Vagina (tissue), 2 donors: ENCODE measurements around the gene VPS72. TPM values are rescaled to one million over a fixed set of nuclear protein-coding genes. Genes with fewer than 3 reads are reported as not detected.
"Not testable (repeated sequence)": the region's sequence is repeated elsewhere in the genome, so short reads cannot be mapped to it uniquely, and the experiment has no call there.

Experiments used
- DNase-seq, 2 donors: peaks; one replicate each; pipeline ENCODE4 v3.0.0-alpha.2; 2017; ENCODE audit errors: extremely low spot score in 2 of 2
- H3K27ac ChIP-seq: fragments of 200-600 bp; sonication (generic); one replicate; pipeline ENCODE4 v1.5.1; 2019
- H3K27me3 ChIP-seq: fragments of 200-600 bp; sonication (generic); one replicate; pipeline ENCODE4 v1.5.1; 2019
- H3K36me3 ChIP-seq, 2 donors: fragments of 200-600 bp; sonication (generic); one replicate each; pipeline ENCODE4 v1.5.1; 2017 to 2019
- H3K4me1 ChIP-seq: fragments of 200-600 bp; sonication (generic); one replicate; pipeline ENCODE4 v1.5.1; 2019
- H3K4me3 ChIP-seq, 2 donors: fragments of 200-600 bp; sonication (generic); 1 replicate in 1 of 2; 2 replicates in 1 of 2; pipeline ENCODE4 v1.5.1; 2016 to 2019
- H3K9me3 ChIP-seq: fragments of 200-600 bp; sonication (generic); one replicate; pipeline ENCODE4 v1.5.1; 2019
- POLR2A ChIP-seq, 2 donors: fragments of 450-650 bp; IDR thresholded peaks; one replicate each; pipeline ENCODE4 v1.6.1; 2017; ENCODE audit warnings: antibody characterized with exemption in 2 of 2, mild to moderate bottlenecking in 2 of 2, moderate library complexity in 2 of 2
- POLR2AphosphoS5 ChIP-seq, 2 donors: sonication (generic); formaldehyde crosslinking; IDR thresholded peaks; one replicate each; pipeline ENCODE4 v1.9.0; 2017; ENCODE audit warnings: antibody characterized with exemption in 2 of 2, mild to moderate bottlenecking in 2 of 2, low read depth in 1 of 2; ENCODE audit not compliant: insufficient read depth in 1 of 2
- intact Hi-C: fragments of 100-400 bp; cut with DNase I; formaldehyde crosslinking; loops from one replicate; pipeline ENCODE4 v1.15.1; 2023
- total RNA-seq: library from RNA; depleted of rRNA; stranded (reverse); fragments of >200 nt; gene quantifications from one replicate; pipeline ENCODE4 v1.2.3, GENCODE V29; 2016
- TF ChIP-seq, protein P1 (sequence below), 3 experiments: fragments of 450-650 bp in 2 of 3; fragments of 200-600 bp in 1 of 3; sonication (generic) in 1 of 3; IDR thresholded peaks; one replicate each; pipeline ENCODE4 v1.5.1; 2017 to 2019; ENCODE audit warnings: antibody characterized with exemption in 3 of 3, mild to moderate bottlenecking in 2 of 3, moderate library complexity in 2 of 3

VPS72 gene
- total RNA-seq, 1 donor from 2014 or later = 17.2 TPM

DNA sequence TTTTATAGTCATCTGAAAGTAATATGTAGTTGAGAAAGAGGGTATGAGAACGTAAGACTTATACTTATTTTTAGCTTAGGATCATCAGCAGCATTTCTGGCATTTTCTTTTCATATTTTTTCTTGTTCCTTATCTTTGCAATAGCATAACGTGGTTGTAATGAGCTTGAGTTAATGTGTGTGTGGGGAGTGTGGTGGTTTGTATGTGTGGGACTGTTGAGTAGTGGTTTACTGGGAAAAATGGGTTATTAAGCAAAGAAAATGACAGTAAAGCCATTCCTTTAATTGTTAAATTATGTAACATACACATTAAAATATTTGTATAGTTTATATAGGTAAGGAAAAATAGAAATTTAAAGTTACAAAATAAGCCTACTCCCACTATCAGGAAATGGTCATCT lies 23.6 kb upstream of the VPS72 start:
- intact Hi-C loops = no loop called here
- no peak for DNase-seq
- Histone ChIP-seq H3K27me3 (no peaks in the 10 kb centered on the region), H3K4me1 (peaks cover 20% of the 10 kb centered on the region), H3K4me3 (no peak overlapping the region), H3K27ac (no peak overlapping the region), H3K9me3 (no peaks in the 10 kb centered on the region), H3K36me3 (peaks cover 0 to 5% of the 10 kb centered on the region in 2 donors)
- TF ChIP-seq, protein P1, sequence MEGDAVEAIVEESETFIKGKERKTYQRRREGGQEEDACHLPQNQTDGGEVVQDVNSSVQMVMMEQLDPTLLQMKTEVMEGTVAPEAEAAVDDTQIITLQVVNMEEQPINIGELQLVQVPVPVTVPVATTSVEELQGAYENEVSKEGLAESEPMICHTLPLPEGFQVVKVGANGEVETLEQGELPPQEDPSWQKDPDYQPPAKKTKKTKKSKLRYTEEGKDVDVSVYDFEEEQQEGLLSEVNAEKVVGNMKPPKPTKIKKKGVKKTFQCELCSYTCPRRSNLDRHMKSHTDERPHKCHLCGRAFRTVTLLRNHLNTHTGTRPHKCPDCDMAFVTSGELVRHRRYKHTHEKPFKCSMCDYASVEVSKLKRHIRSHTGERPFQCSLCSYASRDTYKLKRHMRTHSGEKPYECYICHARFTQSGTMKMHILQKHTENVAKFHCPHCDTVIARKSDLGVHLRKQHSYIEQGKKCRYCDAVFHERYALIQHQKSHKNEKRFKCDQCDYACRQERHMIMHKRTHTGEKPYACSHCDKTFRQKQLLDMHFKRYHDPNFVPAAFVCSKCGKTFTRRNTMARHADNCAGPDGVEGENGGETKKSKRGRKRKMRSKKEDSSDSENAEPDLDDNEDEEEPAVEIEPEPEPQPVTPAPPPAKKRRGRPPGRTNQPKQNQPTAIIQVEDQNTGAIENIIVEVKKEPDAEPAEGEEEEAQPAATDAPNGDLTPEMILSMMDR (IDR thresholded peaks at IDR 0.05) = no peak
- no peak for TF ChIP-seq POLR2A (IDR thresholded peaks at IDR 0.05)
- TF ChIP-seq POLR2AphosphoS5 (IDR thresholded peaks at IDR 0.05; ENCODE audit: insufficient read depth in 1 of 2, low read depth in 1 of 2) = no peak

DNA sequence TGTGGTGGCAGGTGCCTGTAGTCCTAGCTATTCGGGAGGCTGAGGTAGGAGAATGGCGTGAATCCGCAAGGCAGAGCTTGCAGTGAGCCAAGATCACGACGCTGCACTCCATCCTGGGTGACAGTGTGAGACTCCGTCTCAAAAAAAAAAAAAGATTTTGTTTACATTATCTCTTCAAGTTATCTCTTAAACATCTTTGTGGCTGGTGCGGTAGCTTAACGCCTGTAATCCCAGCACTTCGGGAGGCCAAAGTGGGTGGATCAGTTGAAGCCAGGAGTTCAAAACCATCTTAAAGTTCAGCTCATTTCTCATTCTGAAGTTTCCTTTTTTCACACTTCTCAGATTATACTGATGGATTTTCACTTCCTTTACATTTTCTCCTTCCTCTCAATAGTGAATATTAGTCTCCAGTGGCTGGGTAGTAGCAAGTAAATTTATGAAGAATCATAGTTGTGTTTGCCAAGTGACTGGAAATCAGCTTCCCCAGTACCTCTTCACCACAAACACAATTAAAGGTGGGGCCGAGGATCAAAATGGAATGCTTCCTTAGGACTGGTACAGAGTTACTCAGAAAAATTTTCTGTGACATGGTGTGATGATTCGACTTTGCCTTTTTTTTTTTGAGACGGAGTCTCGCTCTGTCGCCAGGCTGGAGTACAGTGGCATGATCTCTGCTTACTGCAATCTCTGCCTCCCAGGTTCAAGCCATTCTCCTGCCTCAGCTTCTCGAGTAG lies 22.1 kb upstream of the VPS72 start:
- TF ChIP-seq POLR2A (IDR thresholded peaks at IDR 0.05) = no peak
- TF ChIP-seq, protein P1 (IDR thresholded peaks at IDR 0.05) = no peak
- TF ChIP-seq POLR2AphosphoS5 (IDR thresholded peaks at IDR 0.05; ENCODE audit: insufficient read depth in 1 of 2, low read depth in 1 of 2) = no peak
- intact Hi-C loops = no loop called here
- no peaks in the 10 kb centered on the region for H3K27me3 ChIP-seq
- H3K9me3 ChIP-seq = no peaks in the 10 kb centered on the region
- H3K4me3 ChIP-seq = no peak overlapping the region
- DNase-seq = no peak
- H3K36me3 ChIP-seq = peaks cover 0 to 15% of the 10 kb centered on the region in 2 donors
- H3K27ac ChIP-seq = no peak overlapping the region
- peaks cover 20% of the 10 kb centered on the region for H3K4me1 ChIP-seq

DNA sequence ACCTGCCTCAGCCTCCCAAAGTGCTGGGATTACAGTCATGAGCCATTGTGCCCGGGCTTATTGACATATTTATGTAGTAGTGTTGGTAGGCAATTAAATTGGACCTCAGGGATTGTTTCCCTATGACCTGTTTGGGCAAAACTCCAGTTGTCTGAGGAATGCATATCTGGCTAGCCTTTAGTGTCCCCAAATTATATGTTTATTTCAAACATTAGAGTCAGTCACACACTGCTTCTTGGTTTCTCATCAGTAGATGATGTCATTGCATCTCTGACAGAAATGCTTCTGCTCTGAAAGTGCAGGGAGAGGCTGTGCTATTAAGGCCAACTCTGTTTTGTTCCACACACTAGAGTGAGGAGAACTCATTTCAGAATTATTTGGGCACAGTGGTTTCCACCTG lies 20.8 kb upstream of the VPS72 start:
- Histone ChIP-seq H3K27me3 (no peaks in the 10 kb centered on the region), H3K9me3 (no peaks in the 10 kb centered on the region), H3K4me3 (no peak overlapping the region), H3K27ac (no peak overlapping the region), H3K36me3 (peaks cover 0 to 27% of the 10 kb centered on the region in 2 donors), H3K4me1 (peaks cover 22% of the 10 kb centered on the region)
- TF ChIP-seq POLR2A (IDR thresholded peaks at IDR 0.05) (no peak), POLR2AphosphoS5 (IDR thresholded peaks at IDR 0.05; ENCODE audit: insufficient read depth in 1 of 2, low read depth in 1 of 2) (no peak)
- TF ChIP-seq, protein P1 (IDR thresholded peaks at IDR 0.05) = no peak
- DNase-seq = no peak
- intact Hi-C loops = no loop called here

DNA sequence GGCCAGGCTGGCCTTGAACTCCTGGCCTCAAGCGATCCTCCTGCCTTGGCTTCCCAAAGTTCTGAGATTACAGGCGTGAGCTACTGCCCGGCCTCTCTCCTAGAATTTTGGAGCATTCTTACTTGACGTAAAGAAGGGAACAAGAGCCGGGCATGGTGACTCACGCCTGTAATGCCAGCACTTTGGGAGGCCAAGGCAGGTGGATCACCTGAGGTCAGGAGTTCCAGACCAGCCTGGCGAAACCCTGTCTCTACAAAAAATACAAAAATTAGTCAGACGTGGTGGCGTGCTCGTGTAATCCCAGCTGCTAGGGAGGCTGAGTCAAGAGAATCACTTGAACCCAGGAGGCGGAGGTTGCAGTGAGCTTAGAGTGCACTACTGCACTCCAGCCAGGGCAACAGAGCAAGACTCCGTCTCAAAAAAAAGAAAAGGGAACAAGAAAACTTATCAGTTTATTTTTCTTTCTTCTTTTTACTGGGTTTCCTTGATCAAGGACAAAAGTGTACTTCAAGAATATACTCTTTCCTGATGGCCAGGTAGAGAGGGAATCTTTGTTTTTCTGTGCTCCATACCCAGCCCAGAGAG lies 15.5 kb upstream of the VPS72 start:
- H3K9me3 ChIP-seq, intact Hi-C loops, H3K27ac ChIP-seq, DNase-seq, H3K4me3 ChIP-seq, H3K27me3 ChIP-seq: not testable (repeated sequence)
- Histone ChIP-seq H3K36me3 (peaks cover 0 to 45% of the 10 kb centered on the region in 2 donors), H3K4me1 (peaks cover 53% of the 10 kb centered on the region)

DNA sequence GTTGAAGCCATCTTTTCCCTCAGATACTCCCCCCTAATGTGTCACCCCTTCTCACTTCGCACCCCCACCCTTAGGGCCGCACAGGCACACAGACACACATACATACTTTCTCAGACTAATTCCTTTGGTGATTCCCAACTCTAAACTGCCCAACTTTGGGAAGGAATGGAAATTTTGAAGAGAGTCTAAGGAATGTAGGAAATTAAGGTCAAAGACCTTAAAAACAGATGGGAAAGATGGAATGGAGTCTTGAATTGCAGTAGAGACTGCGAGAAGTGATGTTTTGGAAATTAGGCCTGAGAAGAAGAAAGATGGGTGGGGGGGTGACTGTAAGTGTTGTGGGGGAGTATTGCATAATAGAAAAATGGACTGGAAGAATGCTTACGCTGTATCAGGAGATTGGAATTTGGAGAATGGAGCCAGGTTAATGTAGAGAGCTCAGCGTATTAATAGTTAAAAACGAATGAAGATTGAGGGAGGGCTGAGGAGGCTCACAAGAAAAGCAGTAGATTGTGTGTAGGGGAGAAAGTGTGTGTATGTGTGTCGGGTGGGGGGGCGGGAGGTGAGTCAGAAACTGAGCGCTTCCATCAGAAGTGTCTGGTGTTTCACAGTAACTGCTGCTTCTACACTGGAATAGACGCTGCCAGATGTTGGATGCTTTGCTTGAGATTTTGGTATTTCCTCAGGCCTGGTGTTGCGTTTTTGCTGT lies 10.0 kb upstream of the VPS72 start:
- intact Hi-C loops = loop anchor here (2.0 kb wide), 1 partner anchor 53 kb away; no protein-coding TSS in a partner anchor
- Histone ChIP-seq H3K4me3 (peak overlapping the region; percentile 77 to 93), H3K36me3 (peaks cover 0 to 18% of the 10 kb centered on the region in 2 donors), H3K9me3 (no peaks in the 10 kb centered on the region), H3K27me3 (no peaks in the 10 kb centered on the region), H3K27ac (peak overlapping the region; percentile 88), H3K4me1 (peaks cover 66% of the 10 kb centered on the region)
- TF ChIP-seq, protein P1 (IDR thresholded peaks at IDR 0.05) = no peak
- no peak for TF ChIP-seq POLR2AphosphoS5 (IDR thresholded peaks at IDR 0.05; ENCODE audit: insufficient read depth in 1 of 2, low read depth in 1 of 2)
- no peak for TF ChIP-seq POLR2A (IDR thresholded peaks at IDR 0.05)
- no peak for DNase-seq
